Globus pallidus (tissue), 1 donor: ENCODE data around the gene COLEC11.

Experiments
- DNase-seq: peaks from one replicate; pipeline ENCODE4 v3.0.0-alpha.2; 2015; ENCODE audit warnings: low spot score

The COLEC11 gene

GRCh38 chr2:3675687-3676086 lies 80.8 kb downstream of the COLEC11 start:
- no peak for DNase-seq

- no peak for DNase-seq
Measured at GRCh38 chr2:3677436-3677835, 82.5 kb downstream of the COLEC11 start.

GRCh38 chr2:3678212-3678611 lies 83.3 kb downstream of the COLEC11 start:
- DNase-seq = no peak

GRCh38 chr2:3679180-3679579 lies 84.3 kb downstream of the COLEC11 start:
- DNase-seq = no peak

GRCh38 chr2:3679616-3680393 lies 84.9 kb downstream of the COLEC11 start:
- no peak for DNase-seq

- no peak for DNase-seq
Measured at GRCh38 chr2:3680548-3681345, 85.8 kb downstream of the COLEC11 start.

GRCh38 chr2:3681625-3682024 lies 86.7 kb downstream of the COLEC11 start:
- no peak for DNase-seq

GRCh38 chr2:3682811-3683210 lies 87.9 kb downstream of the COLEC11 start:
- no peak for DNase-seq

- DNase-seq = no peak
Measured at GRCh38 chr2:3683748-3684454, 89.0 kb downstream of the COLEC11 start.

GRCh38 chr2:3689998-3690748 lies 95.3 kb downstream of the COLEC11 start:
- no peak for DNase-seq

- DNase-seq = no peak
Measured at GRCh38 chr2:3692375-3692774, 97.5 kb downstream of the COLEC11 start.
